ENCODE measurements around the gene VPS16.

DNA sequence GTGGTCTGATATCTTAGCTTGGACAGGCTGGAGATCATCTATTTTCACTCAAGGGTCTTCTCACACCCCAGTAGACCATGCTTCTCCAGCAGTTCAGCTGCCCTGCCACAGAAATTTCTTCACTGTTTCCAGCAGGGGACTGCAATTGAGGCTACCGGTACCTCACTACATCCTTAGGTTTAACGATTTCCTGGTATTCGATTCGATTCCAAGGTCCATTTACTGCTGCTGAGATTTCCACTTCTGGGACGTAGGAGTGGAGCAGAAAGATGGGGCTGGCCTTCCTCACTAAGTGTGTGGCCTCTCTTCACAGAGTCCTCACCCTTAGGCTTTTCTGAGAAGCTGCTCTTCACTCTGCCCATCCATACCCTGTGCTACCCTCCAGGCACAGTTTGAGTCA lies 6.2 kb downstream of the VPS16 start:
- TF ChIP-seq CTCF (conservative IDR thresholded peaks at IDR 0.05; ENCODE audit: low read length) (no peak), EZH2phosphoT487 (IDR thresholded peaks at IDR 0.05; ENCODE audit: borderline replicate concordance, low read depth, low read length) (no peak)
